Measurements from ENCODE around the gene SERGEF.

The SERGEF gene

GRCh38 chr11:17760102-17761029 lies 252.5 kb downstream of the SERGEF start:
- DNase-seq (ENCODE audit: insufficient read length, low spot score) (peak; percentile 33), FAIRE-seq (no peak)

DNA sequence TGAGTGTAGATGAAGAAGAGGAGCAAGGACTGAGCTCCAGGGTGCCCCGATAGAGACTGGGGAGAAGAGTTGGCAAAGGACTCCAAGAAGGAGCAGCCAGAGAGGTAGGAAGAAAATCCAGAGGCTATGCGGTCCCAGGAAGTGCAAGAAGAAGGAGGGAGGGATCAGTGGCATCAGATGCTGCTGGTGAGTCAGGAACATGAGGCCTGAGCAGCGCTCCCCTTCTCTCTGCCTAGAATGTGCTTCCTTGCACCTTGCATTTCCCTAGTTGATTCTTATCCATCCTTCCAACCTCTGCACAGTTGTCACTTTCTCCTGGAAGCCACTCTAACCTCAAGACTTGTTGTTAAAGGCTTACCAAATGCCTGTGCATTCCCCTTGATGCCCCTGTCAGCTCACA lies 257.0 kb downstream of the SERGEF start:
- no peak for DNase-seq (ENCODE audit: insufficient read length, low spot score)
- no peak for FAIRE-seq

DNA sequence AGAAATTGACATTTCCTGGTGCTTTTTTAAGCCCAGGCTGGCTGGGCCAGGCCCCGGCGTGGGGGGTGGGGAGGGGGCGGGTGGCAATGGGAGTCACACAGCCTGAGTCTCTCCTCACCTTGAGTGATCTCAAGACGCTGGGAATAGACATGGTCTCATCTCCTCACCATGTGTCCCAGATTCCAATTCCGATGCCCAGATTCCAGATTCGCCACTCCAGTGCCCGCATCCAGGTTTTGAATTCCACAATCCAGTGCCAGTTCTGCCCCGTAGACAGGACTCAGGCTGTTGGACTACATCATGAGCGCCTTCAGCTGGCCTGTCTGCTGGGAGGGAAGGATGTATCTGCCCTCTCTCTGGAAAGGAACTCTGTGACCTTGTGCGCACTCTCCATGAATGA lies 259.2 kb downstream of the SERGEF start:
- no peak for FAIRE-seq
- DNase-seq (ENCODE audit: insufficient read length, low spot score), result no peak

- FAIRE-seq (no peak), DNase-seq (ENCODE audit: insufficient read length, low spot score) (no peak)
These were observed 259.7 kb downstream of the SERGEF start for GRCh38 chr11:17753153-17753552.

- DNase-seq (ENCODE audit: insufficient read length, low spot score), result no peak
- no peak for FAIRE-seq
These were observed 260.7 kb downstream of the SERGEF start for GRCh38 chr11:17752144-17752543.

DNA sequence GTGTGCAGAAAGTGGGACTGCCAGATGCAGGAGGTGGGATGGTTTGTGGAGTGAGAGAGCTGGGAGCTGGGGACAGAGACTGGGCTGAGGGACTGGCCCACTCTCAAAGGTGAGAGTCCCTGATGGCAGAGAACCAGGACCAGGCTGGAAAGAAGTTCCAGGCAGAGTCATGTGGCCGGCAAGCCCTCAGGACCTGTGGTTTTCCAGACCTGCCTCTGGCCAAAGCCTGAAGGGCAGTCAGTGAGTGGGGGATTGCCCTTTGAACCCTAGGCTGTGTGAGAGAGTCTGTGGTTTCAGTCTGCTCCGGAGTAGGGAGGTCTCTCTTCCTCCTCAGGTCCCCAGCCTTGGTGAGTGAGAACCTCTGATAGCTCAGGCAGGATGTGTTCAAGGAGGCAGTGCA lies 261.3 kb downstream of the SERGEF start:
- no peak for DNase-seq (ENCODE audit: insufficient read length, low spot score)
- FAIRE-seq, result no peak

GRCh38 chr11:17750801-17751165 lies 262.1 kb downstream of the SERGEF start:
- FAIRE-seq, result no peak
- no peak for DNase-seq (ENCODE audit: insufficient read length, low spot score)

DNA sequence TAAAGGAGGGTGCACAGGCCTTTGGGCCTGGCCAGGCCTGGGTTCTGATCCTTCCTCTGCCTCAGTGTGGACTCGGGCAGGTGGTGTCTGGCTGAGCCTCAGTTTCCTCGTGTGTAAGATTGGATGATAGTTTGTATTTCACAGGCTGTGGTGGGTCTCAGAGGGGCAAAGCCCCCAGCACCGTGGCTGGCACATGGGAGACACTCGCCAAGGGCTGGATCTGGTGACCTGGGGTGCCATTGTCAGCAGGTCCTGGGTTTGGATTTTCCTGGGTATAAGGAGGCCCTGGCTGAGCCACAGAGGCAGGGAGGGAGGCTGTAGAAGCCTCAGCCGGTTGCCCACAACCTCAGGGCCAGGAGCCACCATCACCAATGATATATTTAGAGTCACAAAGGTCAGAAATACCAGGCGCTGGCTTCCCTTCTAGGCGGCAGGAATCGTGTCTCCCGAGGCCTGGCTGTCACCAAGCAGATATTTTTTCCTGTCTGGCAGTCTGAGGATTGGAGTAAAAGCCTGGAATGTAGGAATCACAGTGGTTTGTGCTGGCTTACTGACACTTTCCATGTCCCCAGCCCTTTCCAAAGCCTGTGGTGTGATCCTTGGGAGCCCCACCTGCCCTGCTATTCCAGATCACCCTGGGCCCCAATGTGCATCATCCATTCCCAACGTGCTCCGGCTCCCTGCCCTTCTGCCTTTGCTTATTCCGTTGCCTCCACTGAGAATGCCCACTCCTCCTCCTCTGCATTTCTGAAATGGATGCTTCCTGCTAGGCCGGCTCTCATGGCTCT lies 262.6 kb downstream of the SERGEF start:
- DNase-seq (ENCODE audit: insufficient read length, low spot score) (no peak), FAIRE-seq (no peak)

DNA sequence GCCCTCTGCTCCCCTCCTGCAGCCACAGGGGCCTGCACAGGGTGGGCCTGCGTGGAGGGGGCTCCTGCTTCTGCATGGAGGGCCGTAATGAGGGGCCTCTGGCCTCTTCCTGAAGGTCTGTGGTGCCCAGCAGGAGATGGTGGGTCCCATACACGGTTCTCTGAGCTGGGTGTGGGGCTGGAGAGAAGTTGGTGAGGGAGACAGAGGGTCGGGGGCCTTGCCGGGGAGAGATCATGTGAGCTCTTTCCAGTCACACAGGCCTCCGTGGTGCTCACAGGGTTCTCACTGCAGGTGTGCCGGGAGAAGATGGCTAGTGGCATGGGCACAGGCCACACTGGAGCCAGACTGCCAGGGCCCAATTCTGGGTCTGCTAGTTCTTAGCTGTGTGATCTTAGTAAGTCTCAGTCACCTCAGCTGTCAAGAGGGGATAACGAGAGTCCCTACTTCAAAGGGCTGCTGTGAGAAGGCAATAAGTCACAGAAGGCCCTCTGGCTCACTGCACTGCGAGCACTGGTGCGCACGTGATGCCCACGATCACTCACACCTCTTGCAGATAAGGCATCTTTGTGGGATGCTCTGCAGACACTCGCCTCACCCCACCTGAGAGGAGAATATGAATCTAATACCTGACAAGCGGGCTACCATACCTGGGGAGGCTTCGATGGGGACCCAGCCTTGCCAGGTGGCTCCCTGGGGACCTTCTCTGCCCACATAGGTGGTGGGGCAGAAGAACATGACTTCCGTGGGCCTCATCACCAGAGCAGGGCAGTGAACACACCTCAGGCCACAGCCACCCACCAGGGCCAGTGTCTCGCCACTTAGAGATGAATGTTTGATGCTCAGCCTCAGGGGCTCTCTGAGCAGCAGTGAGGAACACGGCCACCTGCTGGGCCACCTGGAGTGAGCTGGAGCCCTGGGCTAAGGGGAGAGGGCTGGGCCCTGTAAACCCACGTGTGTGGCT lies 263.8 kb downstream of the SERGEF start:
- DNase-seq (ENCODE audit: insufficient read length, low spot score), result no peak
- FAIRE-seq, result no peak

- FAIRE-seq, result no peak
- no peak for DNase-seq (ENCODE audit: insufficient read length, low spot score)
These were observed 264.8 kb downstream of the SERGEF start for GRCh38 chr11:17748044-17748443.

DNA sequence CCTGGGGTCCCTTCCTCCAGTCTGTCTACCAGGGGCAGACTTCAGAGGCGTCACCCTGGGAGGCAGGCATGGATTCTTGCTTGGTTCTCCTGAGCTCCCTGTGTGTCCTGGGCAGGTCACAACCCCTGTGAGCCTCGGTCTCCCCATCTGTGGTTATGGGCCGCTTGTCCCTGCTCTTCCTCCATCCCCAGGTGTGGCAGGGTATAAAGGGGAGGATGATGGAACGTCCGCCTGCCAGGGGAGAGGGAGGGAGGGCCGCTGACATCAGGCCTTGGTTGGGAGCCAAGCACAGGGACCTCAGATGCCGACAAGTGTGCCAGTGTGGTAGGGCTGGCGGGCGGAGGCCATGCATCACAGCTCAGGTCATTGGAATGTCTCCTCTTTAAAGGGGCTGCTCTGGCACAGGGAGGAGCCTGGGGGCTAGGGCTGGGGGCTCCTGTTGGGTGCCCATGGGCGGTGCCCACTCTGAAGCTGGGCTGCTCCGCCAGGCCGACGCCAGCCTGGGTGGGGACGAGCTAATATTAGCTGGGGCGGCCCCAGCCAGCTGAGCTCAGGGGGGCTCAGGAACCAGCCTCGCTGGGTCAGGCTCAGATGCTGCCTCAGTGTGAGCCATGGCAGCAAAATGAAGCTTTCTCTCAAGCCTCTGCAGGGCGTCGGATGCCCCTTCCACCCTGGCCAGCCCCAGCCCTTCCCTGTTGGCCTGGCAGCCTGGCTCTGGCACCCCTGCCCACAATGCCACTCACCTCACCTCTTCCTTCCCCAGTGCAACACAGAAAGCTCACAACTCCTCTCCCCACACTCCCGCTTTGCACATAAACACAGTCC lies 265.5 kb downstream of the SERGEF start:
- no peak for FAIRE-seq
- no peak for DNase-seq (ENCODE audit: insufficient read length, low spot score)

DNA sequence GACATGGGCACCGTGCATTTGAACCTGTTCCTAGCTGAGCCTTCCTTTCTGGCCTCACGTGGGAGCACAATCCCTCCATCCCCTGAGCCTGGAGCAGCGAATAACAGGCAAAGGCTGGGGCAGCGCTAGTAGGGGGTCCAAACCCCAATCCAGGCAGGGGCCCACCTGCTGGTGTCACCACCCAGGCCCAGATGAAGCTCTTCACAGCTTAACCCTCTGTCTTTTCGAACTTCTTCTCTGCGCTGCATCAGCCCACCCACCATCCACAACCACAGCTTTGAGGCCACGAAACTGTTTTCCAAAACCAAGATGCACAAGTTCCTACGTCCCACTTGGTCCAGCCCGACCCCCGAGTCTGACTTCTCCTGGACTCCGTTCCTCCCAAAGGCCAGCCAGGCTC lies 266.8 kb downstream of the SERGEF start:
- no peak for DNase-seq (ENCODE audit: insufficient read length, low spot score)
- FAIRE-seq, result no peak

DNA sequence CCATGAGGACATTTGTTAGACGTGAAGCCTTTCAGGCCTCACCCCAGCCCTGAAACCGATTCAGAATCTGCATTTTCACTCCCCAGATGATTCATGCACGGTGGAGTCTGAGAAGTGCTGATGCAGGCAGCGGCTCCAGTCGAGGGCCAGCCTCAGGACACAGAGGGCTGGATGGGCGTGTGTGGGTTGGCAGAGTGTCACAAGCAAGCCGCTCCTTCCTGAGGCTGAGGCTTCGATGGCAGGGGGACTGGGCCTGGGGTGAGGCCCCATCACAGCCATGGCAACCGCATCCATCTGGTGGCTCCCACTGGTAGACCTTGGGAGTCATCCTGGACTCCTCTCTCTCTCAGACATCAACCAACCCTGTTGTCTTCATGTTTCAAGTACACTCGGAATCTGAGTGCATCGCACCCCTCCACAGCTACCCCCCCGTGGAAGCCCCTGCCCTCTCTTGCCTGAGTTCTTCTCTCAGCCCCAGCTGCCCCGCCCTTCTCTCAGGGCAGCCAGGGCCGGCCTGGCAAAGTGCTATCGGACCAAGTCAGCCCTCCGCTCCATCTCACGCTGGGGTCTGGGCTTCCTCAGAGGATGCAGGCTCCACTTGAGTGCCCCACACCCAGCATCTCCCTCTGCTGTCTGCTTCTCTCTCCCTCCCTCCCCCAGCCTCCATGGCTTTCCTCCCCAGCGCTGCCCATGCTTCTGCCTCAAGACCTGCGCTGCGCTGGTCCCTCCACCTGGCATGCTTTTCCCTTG lies 267.6 kb downstream of the SERGEF start:
- FAIRE-seq (no peak), DNase-seq (ENCODE audit: insufficient read length, low spot score) (no peak)

DNA sequence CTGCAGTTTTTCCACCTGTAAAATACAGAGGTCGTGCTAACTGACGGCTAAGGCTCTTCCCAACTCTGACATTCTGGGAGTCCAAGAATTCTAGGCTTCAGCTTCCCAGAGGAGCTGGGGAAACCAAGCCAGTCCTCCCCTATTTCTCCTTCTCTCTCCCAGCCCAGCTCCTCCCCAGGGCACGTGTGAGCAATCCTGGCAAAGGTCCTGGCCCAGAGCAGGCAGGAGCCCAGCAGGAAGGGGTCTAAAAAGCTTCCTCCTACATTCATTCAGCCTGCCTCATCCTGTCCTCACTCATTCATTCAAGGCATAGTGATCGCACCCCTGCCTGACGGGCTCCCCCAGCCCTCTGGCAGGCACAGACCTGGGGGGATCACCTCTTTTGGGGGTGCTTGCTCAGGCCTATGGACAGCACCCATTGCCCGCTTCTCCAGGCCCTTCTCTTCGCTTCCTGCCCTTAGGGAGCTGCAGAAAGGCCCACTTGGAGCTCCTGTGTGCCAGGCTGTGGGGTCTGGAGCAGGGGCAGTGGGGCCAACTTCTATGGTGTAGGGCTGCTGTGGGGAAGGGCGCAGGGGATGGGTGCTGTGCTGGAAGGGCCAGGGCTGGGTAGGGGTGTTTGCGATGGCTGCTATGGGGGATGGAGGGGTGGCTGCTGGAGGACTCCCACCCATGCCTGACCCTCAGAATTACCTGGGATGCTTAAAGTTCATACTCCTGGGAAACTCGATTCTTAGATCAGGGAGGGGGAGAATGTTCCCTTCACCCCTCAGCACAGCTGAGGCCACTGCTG lies 268.5 kb downstream of the SERGEF start:
- FAIRE-seq (no peak), DNase-seq (ENCODE audit: insufficient read length, low spot score) (no peak)

- peak; percentile 57 for FAIRE-seq
- DNase-seq (ENCODE audit: insufficient read length, low spot score), result peak; percentile 53
These were observed 269.1 kb downstream of the SERGEF start for GRCh38 chr11:17743808-17744119.

DNA sequence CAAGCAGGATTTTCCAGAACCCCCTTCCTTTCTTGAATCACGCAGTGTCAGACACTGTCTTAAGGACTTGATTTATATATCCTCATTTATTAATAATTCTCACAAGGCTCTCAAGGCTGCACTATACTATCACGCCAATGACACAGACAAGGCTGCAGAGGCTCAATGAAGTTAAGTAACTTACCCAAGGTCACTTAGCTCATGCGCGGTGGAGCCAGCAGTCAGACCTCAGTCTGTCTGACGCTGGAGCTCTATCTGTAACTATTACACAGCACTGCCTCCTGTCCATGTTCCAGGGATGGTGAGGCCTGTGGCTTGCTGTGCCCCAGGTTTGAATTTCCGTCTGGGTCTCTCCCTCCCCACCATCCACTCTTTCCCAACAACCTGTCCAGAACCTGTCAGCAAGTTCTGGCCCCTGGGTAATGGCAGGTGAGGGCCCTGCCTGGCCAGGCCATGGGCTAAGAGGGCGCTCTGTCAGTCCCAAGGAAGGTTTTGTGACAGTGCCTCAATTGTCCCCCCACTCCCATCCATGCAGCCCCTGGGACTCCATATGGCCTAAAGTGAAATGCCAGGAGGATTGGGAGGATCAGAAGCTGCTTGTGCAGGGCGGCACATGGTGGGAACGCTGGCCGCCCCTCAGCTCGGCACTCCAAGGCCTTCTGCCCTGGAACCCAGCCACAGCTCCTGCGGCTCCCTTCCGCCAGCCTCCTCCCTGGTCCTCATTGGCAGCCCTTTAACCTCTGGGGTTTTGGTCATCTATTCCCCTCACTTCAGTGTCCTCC lies 269.6 kb downstream of the SERGEF start:
- no peak for DNase-seq (ENCODE audit: insufficient read length, low spot score)
- FAIRE-seq, result no peak

DNA sequence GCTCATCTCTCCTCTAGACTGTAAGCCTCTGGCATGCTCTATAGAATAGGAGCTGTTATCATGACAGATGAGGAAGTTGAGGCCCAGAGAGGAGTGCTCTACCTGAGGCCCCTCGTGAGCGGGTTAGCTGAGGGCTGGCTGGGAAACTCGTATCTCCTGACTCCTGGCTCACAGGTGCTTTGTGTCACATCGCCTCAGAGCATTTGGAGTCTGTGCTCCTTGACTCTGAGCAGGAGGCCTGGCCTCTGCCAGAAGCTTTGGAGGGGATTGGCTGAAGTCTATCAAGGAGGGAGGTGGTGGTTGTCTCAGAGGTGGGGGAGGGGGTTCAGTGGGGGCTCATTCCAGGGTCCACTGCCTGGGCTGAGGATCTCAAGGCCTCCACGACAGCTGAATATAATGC lies 270.8 kb downstream of the SERGEF start:
- no peak for FAIRE-seq
- DNase-seq (ENCODE audit: insufficient read length, low spot score), result no peak

DNA sequence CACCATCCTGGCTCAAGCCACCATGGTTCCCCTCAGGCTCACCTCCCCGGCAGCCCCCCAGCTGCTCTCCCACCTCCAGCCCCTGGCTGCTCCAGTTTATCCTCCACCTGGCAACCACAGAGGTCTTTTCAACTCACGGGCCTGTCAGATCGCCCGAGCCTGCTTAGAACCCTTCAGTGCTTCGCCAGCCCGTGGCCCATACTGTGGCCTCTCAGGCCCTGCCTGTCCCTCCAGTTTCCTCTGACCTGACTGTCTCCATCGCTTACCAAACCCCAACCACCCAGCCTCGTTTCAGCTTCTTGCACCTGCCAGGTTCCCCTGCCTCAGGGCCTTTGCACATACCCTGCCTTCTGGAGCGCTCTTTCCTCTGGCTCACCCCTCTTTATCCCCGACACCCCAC lies 271.4 kb downstream of the SERGEF start:
- FAIRE-seq (no peak), DNase-seq (ENCODE audit: insufficient read length, low spot score) (no peak)

Measured in HTR-8/SVneo (cell line).